NCI-H146 (cell line): ENCODE data around the gene ACOXL.
A peak's percentile ranks its signal among the peaks of the same experiment; 100 is the strongest.
"Not testable (repeated sequence)": the region's sequence is repeated elsewhere in the genome, so short reads cannot be mapped to it uniquely, and the experiment has no call there.

ENCODE experiments used
- DNase-seq: peaks from one replicate; lab custom pipeline; 2025; lab: John Stamatoyannopoulos, UW

Gene ACOXL

GRCh38 chr2:110929528-110929927 is 197.2 kb downstream of the ACOXL start:
- DNase-seq = no peak

- DNase-seq = no peak
Observed at GRCh38 chr2:110931648-110932047, 199.3 kb downstream of the ACOXL start.

- no peak for DNase-seq
Observed at GRCh38 chr2:110933420-110933819, 201.0 kb downstream of the ACOXL start.

GRCh38 chr2:110934948-110935347 is 202.6 kb downstream of the ACOXL start:
- no peak for DNase-seq

GRCh38 chr2:110940376-110940910 is 208.1 kb downstream of the ACOXL start:
- DNase-seq = no peak

GRCh38 chr2:110941226-110941625 is 208.9 kb downstream of the ACOXL start:
- DNase-seq = no peak

- DNase-seq = no peak
Observed at GRCh38 chr2:110943070-110943634, 210.8 kb downstream of the ACOXL start.

- no peak for DNase-seq
Observed at GRCh38 chr2:110946902-110947301, 214.5 kb downstream of the ACOXL start.

GRCh38 chr2:110948027-110948674 is 215.8 kb downstream of the ACOXL start:
- DNase-seq = peak; percentile 59

- no peak for DNase-seq
Observed at GRCh38 chr2:110950281-110950680, 217.9 kb downstream of the ACOXL start.

GRCh38 chr2:110955045-110955444 is 222.7 kb downstream of the ACOXL start:
- no peak for DNase-seq

GRCh38 chr2:110955556-110955955 is 223.2 kb downstream of the ACOXL start:
- peak; percentile 33 for DNase-seq

- no peak for DNase-seq
Observed at GRCh38 chr2:110957293-110957692, 224.9 kb downstream of the ACOXL start.

GRCh38 chr2:110958346-110959119 is 226.2 kb downstream of the ACOXL start:
- DNase-seq = no peak

GRCh38 chr2:110959198-110959597 is 226.8 kb downstream of the ACOXL start:
- no peak for DNase-seq

GRCh38 chr2:110960281-110960680 is 227.9 kb downstream of the ACOXL start:
- DNase-seq = no peak

- DNase-seq = no peak
Observed at GRCh38 chr2:110960954-110961353, 228.6 kb downstream of the ACOXL start.

GRCh38 chr2:110961643-110962042 is 229.3 kb downstream of the ACOXL start:
- DNase-seq = not testable (repeated sequence)

- DNase-seq = no peak
Observed at GRCh38 chr2:110969696-110970095, 237.3 kb downstream of the ACOXL start.

GRCh38 chr2:110970201-110970600 is 237.8 kb downstream of the ACOXL start:
- no peak for DNase-seq

GRCh38 chr2:110971811-110972210 is 239.4 kb downstream of the ACOXL start:
- DNase-seq = no peak

- DNase-seq = no peak
Observed at GRCh38 chr2:110973262-110973661, 240.9 kb downstream of the ACOXL start.

- DNase-seq = no peak
Observed at GRCh38 chr2:110977403-110977802, 245.0 kb downstream of the ACOXL start.
